Kidney (tissue), 14 donors: ENCODE data around the gene EFCAB6. TPM values are rescaled to one million over a fixed set of nuclear protein-coding genes. Genes with fewer than 3 reads are reported as not detected.

ENCODE experiments used
- DNase-seq, 5 donors: peaks; one replicate each; pipeline ENCODE4 v3.0.0-alpha.2; 2013 to 2020
- FAIRE-seq: peaks from 2 replicates; lab custom pipeline; 2012; peaks lifted over from hg19 to GRCh38; lab: Jason Lieb, UNC
- H3K27ac ChIP-seq, 2 donors: one replicate each; pipeline ENCODE4 v1.7.0; 2013; ENCODE audit warnings: low read depth in 2 of 2, low read length in 2 of 2, inconsistent platforms in 1 of 2
- H3K27me3 ChIP-seq: one replicate; pipeline ENCODE4 v1.7.1; 2013; ENCODE audit warnings: low read length, inconsistent platforms; ENCODE audit not compliant: control insufficient read depth, insufficient read depth
- H3K36me3 ChIP-seq, 3 donors: one replicate each; pipeline versions ENCODE4 v1.7.0 to v1.7.1; 2013; ENCODE audit warnings: low read length in 3 of 3, control low read depth in 1 of 3, inconsistent platforms in 1 of 3; ENCODE audit not compliant: insufficient read depth in 3 of 3, control insufficient read depth in 2 of 3
- H3K4me1 ChIP-seq, 3 donors: one replicate each; pipeline versions ENCODE4 v1.7.0 to v1.7.1; 2013; ENCODE audit warnings: low read length in 3 of 3, inconsistent platforms in 1 of 3, low read depth in 1 of 3; ENCODE audit not compliant: control insufficient read depth in 2 of 3, insufficient read depth in 2 of 3
- H3K4me3 ChIP-seq, 3 donors: one replicate each; pipeline versions ENCODE4 v1.7.0 to v1.8.1; 2013; ENCODE audit warnings: low read length in 3 of 3, control low read depth in 1 of 3, inconsistent platforms in 1 of 3
- H3K9ac ChIP-seq, 3 donors: one replicate each; pipeline versions ENCODE4 v1.7.0 to v1.7.1; 2013; ENCODE audit warnings: low read length in 3 of 3, control low read depth in 1 of 3, inconsistent platforms in 1 of 3
- H3K9me3 ChIP-seq, 3 donors: one replicate each; pipeline versions ENCODE4 v1.7.0 to v1.7.1; 2013; ENCODE audit warnings: low read length in 3 of 3, control low read depth in 1 of 3, inconsistent platforms in 1 of 3; ENCODE audit not compliant: control insufficient read depth in 2 of 3, insufficient read depth in 1 of 3
- intact Hi-C: fragments of 100-400 bp; cut with DNase I; formaldehyde crosslinking; loops from one replicate; pipeline ENCODE4 v1.11.1; 2022
- polyA plus RNA-seq: library from polyadenylated mRNA; stranded (reverse); fragments of 350-450 nt; fragmentation: Illumina TruSeq; extraction: RNeasy Lipid Tissue Mini Kit (QIAGEN cat#74804); gene quantifications from one replicate; pipeline ENCODE4 v1.2.3, GENCODE V29; 2014; ENCODE audit warnings: low read depth, low replicate concordance; ENCODE audit not compliant: insufficient read depth
- total RNA-seq: library from RNA; stranded (reverse); fragmentation: NEBNext Ultra II Directional; extraction: Animal tissue kit (Norgen Biotek cat#: 25700); gene quantifications from one replicate; pipeline ENCODE4 v1.2.1, GENCODE V29; 2021
- TF ChIP-seq, protein P1 (sequence below): IDR thresholded peaks from 3 replicates; pipeline ENCODE4 v1.5.1; 2012; ENCODE audit warnings: mild to moderate bottlenecking, moderate library complexity, borderline replicate concordance; ENCODE audit not compliant: insufficient read depth; ENCODE audit errors: extremely low read depth
- donor health status: control.
- donor health status: control.
- donor health status: control.
- donor health status: control.
- donor health status: control.
- donor health status: DM: yes; HTN: yes; CAD: no.
- donor health status: Normal renal cell carcinoma (clear cell type).

Gene EFCAB6
- total and polyA plus RNA-seq, 2 donors from 2014 or later = 1.5 to 11.8 TPM

DNA sequence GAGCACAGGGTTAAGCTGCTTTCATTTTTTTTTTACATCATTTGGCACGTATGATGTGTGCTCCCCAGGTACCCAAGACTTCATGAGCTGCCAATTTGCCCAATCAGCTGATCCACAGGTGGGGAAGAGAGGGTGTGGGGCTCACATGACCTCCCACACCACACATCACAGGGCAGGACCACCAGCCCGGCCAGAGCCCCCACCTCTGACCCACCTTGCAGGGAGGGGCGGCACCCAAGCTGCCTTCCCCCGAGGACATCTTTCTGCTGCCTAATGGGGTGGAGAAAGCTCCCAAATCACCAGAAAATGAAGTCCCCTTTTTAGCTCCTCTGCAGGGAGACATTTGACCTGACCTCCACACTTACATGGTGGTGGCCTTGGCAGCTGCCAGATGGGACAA, 280.5 kb downstream of the EFCAB6 start:
- Histone ChIP-seq H3K4me1 (no peaks in the 10 kb centered on the region), H3K9me3 (peaks cover 0 to 2% (median 0%) of the 10 kb centered on the region in 3 donors), H3K9ac (no peak overlapping the region), H3K4me3 (no peak overlapping the region), H3K36me3 (peaks cover 0 to 3% (median 0%) of the 10 kb centered on the region in 3 donors), H3K27me3 (no peaks in the 10 kb centered on the region), H3K27ac (no peak overlapping the region)
- no peak for FAIRE-seq
- intact Hi-C loops = no loop called here
- DNase-seq = peak in 2 of 5 donors; percentile 22 to 32
- TF ChIP-seq, protein P1, sequence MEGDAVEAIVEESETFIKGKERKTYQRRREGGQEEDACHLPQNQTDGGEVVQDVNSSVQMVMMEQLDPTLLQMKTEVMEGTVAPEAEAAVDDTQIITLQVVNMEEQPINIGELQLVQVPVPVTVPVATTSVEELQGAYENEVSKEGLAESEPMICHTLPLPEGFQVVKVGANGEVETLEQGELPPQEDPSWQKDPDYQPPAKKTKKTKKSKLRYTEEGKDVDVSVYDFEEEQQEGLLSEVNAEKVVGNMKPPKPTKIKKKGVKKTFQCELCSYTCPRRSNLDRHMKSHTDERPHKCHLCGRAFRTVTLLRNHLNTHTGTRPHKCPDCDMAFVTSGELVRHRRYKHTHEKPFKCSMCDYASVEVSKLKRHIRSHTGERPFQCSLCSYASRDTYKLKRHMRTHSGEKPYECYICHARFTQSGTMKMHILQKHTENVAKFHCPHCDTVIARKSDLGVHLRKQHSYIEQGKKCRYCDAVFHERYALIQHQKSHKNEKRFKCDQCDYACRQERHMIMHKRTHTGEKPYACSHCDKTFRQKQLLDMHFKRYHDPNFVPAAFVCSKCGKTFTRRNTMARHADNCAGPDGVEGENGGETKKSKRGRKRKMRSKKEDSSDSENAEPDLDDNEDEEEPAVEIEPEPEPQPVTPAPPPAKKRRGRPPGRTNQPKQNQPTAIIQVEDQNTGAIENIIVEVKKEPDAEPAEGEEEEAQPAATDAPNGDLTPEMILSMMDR = no peak

DNA sequence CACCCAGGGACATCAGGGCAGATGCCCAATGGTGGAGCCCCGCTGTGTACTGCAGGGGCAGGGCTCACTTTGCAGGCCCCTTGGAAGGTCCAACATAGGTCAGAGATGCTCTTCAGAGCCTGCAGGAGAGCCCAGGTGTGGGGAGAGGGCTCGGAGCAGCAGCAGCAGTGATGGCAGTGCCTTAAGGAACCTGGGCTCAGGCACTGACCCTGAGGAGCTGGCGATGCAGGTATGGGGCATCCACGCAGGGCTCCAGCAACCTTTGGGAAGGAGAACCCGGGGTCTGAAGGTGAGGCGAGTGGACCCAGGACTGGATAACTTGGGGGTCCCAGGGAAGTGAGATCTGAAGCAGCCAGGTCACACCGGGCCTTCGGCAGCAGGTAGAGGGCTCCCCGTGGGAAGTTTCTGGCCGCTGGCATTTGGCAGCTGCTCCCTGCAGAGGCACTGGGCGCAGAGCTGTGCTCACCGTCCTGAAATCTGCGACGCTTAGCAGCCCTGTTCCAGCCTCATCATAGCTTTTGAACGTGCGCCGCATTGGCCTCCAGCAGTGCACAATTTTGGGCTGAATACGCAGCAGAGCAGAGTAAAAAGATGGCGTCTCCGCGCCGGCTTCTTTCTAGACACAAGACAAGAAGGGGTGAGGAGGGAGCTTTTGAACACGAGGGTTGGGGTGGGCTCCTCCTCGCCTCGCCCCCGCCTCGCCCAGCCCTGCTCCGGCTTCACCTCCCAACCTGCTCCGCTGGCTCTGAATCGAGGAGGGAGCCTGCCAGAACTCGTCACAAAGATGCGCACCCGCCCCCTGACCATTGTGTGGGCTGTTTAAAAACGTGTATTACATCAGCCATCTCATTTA, 281.5 kb downstream of the EFCAB6 start:
- no peaks in the 10 kb centered on the region for H3K27me3 ChIP-seq
- peaks cover 0 to under 1% (median 0%) of the 10 kb centered on the region in 3 donors for H3K36me3 ChIP-seq
- intact Hi-C loops = no loop called here
- H3K9me3 ChIP-seq = peaks cover 0 to 2% (median 0%) of the 10 kb centered on the region in 3 donors
- TF ChIP-seq, protein P1 = no peak
- DNase-seq = peak in 2 of 5 donors; percentile 24 to 39
- FAIRE-seq = no peak
- no peaks in the 10 kb centered on the region for H3K4me1 ChIP-seq
- no peak overlapping the region for H3K27ac ChIP-seq
- H3K9ac ChIP-seq = no peak overlapping the region
- H3K4me3 ChIP-seq = no peak overlapping the region

DNA sequence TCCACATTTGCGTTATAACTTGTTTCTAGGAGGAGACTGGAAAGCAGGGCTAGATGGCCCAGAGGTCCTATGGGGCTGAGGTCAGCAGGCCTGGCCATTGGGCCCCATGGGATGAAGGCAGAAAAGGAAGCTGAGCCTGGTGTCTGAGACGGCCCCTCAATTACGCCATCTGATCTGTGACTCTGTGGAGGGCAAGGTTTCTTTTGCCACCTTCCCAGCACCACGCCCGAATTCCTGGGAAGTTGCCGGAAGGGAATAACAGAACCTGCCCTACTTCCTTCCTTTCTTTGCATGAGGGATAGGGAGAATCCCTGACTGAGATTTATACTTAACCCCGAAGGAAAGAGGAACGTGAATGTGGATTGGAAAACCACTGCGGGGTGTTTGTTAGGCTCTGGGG, 282.2 kb downstream of the EFCAB6 start:
- Histone ChIP-seq H3K4me1 (no peaks in the 10 kb centered on the region), H3K9me3 (peaks cover 0 to 2% (median 0%) of the 10 kb centered on the region in 3 donors), H3K36me3 (no peaks in the 10 kb centered on the region), H3K4me3 (no peak overlapping the region), H3K9ac (no peak overlapping the region), H3K27ac (no peak overlapping the region), H3K27me3 (no peaks in the 10 kb centered on the region)
- FAIRE-seq (no peak), DNase-seq (peak in 1 of 5 donors; percentile 11)
- intact Hi-C loops = no loop called here
- TF ChIP-seq, protein P1 = no peak
